Activated CD4-positive, CD25-positive, alpha-beta regulatory T cell treated with anti-CD3 and anti-CD28 coated beads, Interleukin-2, amount 50 U/mL, for 16 hours (primary cell): ENCODE measurements around the gene PREX1.
"Not testable (repeated sequence)": the region's sequence is repeated elsewhere in the genome, so short reads cannot be mapped to it uniquely, and the experiment has no call there.

Source experiments
- DNase-seq: peaks from one replicate; pipeline ENCODE4 v3.0.0-alpha.2; 2020; ENCODE audit warnings: low read depth, low spot score

PREX1 gene

DNA sequence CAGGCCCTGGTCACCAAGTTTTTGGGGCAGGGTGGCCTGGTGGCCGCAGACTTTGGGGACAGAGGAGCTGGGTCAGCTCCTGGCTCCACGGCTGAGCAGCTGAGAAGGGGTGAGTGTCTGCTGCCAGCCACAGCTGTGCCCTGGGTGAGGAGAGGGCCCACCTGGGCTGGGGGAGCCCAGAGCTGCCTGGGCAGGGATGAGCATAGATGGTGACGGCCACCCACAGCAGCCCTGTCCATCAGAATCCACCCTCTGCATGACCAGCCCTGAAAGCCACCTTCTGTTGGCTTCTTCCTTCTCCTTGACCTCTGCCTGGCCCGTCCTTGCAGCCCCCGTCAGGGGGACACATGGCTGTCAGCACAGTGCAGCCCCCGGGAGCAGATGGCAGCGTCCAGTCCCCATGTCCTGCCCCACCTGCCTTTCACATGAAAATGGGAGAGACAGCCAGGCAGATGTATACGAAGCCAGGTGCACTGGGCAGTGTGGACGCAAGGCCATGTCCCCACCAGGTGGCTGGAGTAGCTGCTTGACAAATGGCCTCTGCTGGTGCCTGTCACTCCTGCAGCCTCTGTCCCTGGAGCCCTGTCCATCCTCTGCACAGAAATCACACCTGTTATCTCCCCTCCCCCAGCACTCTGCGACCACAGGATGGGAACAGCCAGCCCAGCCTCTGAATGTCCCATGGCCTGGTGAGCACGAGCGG is 220.8 kb downstream of the PREX1 start:
- no peak for DNase-seq

DNA sequence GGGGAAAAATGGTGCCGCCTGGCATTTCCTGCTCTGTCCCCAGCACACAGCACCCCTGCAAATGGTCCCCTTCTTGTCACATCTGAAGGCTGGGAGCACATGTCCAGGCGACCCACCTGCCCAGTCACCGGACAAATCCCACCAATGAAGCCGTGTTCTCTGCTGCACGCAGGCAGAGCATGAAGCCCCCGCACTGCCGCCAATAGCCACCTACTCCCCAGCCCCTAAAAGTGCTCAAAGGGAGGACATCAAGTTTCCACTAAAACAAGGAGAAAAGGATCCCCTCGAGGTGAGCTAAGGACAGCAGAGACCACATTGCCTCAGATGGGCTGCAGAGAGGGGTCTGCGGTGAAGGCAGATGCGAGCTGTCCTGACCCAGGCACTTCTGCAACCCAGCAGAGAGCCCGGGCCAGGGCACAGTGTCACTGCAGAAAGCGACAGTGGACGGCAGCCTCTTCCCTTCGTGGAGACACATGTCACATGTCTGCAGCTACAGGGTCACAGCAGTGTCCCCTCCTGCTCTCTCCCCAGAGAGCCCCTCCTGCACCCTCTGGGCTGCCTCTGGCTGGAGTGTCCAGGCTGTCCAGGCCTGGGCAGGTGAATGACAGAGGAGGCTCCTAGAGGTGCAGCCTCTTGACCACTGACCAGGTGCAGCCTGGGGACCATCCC is 221.5 kb downstream of the PREX1 start:
- DNase-seq: no peak

DNA sequence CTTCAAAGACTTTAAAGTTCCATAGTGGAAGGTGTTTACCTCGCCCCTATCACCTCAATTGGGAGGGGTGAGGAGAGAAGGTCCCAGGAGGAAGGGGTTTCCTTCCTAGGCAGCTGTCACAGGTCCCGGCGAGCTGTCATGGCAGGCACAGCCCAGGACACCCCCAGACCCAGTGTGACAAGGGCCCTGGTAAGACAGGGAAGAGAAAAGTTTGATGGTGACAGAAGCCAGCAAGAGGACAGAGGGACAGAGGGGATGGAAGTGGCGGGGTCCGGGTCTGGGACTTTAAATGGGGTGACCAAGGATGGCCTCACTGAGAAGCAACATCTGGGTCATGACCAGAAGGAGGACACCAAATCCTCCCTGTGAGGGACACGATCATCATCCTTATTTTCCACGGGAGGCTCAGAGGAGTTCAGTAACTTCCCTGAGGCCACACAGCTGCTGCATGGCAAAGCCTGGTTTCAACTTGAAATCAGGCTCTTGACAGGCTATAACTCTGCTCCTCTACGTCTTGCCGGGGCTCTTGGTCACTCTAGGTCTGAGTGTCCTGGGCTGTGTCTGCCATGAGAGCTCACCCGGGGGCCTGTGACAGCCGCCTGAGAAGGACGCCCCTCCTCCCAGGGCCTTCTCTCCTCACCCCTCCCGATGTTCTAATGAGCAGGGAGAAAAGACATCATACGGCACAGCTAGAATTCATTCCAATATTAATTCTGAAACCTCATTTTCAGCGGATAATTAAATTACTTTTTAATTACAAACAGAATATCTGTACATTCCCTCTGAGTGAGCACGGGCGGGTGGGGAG is 222.2 kb downstream of the PREX1 start:
- no peak for DNase-seq

DNA sequence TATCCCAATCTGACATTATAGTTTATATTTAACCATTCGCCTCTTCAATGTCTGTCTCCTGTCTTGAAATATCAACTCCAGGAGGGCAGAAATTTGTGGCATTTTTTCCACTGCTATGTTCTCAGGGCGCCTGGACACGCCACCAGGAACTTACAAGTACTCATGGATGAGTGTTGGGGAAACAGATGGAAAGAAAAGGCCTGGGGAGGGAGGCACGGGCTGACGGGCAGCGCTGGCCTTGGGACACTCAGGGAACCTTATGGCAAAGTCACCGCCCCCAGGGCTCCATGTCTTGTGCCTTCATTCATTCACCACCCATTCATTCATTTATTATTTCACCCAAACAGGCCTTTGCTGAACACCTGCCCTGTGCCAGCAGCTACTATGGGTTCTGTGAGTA is 222.9 kb downstream of the PREX1 start:
- DNase-seq: no peak

DNA sequence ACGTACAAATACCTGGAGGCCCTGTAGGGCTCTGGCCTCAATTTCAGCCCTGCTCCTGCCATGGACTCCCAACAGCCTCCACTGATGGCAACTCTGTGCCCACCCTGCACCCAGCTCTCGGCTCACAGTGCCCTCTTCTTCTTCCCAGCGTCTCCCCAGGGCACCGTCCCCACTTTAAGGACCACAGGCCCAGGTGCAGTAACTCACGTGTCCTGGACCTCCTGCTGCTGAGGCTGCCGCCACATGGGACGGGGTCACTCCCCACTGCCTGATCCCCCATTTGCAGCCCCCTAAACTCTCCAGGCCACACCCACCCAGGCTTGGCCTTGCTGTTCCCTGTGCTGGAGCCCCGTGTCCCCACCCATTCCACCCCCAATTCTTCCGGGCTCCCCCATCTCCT is 223.4 kb downstream of the PREX1 start:
- no peak for DNase-seq

DNA sequence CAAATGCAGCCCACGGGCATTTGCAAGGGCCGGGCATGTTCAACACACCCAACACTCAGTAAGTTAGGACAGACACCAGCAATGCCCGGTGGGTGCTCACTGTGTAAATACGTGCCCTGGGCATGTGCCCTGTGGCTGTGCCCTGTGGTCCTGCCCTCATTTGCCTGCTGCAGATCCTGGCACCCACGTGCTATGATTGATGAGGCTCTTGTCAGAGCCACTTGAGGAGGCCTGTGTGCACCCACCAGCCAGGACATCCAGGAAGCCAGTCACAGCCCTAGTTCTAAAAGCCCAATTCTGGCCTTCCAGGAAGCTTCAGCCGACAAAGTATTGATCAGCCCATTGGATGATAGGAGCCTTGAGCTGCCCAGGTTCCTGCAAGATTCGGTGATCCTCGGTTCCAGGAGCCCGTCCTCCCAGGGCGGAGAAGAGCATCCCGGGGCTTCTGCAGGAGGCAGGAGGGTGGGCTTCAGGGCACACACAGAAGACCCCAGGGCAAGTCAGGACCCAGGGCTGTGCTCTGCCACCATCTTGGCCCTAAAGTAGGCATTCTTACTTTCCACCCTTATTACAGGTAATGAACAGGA is 223.9 kb downstream of the PREX1 start:
- no peak for DNase-seq

DNA sequence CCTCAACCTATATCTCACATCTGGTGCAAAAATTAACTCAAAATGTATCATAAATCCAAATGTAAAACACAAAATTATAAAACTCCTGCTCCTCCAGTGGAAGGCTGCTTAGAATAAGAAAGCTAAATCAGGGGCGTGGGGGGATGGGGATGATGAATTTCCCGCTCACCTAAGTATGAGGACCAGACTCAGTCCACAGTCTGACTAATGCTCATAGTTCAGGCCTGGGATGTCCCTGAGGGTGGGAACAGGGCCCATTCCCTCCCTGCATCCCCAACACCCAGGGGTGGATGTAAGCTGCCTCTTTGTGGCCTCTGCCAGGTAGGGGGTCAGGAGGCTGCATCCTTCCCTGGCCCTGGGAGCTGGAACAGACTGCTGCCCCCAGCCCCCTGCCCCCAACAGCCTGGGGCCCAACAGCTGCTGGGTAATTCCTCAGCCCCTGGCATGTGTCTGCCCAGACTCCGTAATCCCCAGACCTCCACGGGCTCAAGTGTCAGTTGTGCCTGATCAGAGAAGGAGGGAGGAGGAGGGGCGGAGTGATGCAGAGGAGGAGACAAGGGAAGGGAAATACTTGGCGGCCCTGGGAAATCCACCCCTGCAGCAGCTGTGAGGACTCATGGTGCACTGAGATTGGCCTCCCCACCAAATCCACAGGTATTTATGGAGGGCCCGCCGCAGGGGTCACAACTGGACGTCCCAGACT is 224.5 kb downstream of the PREX1 start:
- DNase-seq: no peak

DNA sequence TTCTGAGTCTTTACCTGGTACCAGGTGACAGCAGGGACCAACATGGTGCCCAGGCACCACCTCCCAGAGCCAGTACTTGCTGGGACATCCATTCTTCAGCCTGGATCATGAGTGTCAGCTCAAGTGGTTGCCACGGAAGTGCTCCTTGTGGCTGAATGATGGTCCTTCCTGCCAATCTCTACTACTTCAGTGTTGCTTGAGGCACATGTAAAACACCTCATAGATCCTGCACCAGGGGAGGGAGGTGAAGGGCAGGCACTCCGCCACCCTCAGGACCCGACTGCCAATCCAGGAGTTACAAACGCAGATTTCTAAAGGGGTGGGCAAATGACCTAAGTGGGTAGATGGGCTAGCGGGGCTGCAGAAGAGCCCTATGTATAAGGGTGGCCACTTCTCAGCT is 226.0 kb downstream of the PREX1 start:
- DNase-seq: no peak

DNA sequence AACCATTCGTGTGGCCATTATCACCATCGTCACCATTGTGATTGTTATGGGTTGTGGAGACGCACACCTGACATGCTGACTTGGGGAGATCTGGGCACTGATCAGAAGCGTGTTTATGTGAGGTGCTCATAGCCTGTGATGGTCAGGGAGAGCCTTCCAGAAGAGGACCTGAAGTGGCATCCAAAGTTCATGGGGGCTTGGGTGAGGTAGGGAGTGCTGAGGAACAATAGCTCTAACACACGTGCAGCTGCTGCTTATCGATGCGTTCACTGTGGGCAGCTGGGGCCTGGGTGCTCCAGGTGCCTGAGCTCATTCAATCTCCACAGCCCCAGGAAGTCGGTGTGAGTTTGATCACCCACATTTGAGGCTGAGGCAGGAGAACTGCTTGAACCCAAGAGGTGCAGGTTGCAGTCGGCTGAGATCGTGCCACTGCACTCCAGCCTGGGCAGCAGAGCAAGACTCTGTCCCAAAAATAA is 227.3 kb downstream of the PREX1 start:
- no peak for DNase-seq

DNA sequence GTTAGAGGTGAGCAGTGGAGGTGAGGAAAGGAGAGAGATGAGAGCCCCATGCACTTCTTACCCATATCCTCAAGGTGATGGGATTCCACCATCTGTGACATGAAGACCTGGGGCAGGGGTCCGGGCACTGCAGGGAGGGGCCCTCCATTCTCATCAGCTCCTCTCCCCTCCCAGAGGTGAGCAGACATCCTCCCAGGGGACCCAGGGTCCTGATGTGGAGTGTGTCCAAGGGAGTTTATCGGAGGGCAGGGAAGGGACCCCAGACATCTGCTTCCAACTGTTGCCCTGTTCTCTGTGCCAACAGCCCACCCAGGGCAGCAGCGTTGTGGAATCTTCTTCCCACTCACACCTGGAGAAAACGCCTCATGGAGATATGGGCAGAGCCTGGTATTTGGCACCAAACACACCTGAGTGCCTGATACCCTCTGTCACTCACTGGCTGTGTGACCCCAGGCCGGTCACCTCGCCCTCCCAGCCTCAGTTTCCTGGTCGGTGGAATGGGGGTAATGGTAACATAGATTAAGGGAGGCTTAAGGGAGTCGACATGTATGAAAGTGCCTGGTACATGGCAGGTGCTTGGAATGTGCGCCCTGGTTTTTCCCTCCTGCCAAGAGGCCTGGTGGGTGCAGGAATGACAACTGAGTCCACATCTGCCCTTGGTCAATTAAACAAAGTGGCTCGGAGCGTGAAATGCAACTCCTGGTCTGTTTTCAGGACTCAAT is 227.9 kb downstream of the PREX1 start:
- DNase-seq: no peak

DNA sequence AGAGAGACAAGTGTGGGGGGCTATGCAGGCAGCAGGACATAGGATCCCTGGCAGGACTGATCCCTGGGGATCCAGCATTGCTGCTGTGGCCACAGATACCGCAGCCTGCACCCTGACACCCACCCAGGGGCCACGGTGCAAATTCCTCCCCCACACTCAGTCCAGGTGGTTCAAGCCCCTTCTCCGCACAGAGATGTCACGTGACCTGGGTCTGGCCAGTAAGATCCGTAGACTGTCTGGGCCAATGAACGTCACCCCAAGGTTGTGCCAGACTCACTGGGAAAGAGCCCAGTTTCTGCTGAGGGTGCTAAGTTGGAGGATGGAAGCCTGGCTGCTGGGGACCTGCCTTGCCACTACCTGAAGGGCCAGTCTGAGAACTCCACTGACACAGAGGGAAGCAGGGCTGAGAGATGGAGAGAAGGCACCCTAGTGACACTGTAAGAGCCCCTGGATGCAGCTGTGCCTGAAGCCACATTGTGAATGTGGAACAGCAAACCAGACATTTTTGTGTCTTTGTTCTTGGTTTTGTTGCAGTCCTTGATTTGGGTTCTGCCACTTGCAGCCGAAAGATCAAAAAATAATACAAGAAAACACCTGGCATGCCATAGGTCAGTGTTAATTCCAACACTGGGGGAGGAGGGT is 228.6 kb downstream of the PREX1 start:
- no peak for DNase-seq

DNA sequence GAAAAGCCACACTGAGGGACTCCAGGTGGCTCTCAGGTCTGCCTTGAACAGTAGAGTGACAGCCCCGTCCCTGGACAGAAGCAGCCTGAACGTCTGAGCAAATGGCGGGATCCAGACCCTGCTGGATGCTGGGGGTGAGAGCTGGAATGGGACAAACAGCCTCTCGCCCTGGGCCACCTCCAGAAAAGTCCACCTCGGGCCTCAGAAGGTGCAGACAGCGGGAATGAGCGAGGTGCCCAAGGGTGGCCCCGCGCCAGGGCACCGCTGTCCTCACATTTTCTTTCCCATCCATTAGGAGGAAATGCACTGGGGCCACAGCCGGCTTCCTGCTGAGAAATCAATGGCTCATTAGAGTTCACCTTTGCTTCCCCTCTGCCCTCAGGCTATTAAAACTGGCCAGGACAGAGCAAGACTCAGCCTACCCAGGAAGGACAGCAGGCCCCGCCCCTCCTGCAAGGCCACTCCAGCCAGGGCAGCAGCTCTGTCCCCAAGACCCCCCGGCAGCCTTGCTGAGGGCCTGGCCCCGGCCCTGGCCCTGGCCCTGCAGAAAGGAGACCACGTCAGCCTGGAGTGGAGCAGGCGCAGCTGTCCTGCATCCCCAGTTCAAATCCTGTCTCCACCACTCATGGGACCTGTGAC is 229.4 kb downstream of the PREX1 start:
- not testable (repeated sequence) for DNase-seq

DNA sequence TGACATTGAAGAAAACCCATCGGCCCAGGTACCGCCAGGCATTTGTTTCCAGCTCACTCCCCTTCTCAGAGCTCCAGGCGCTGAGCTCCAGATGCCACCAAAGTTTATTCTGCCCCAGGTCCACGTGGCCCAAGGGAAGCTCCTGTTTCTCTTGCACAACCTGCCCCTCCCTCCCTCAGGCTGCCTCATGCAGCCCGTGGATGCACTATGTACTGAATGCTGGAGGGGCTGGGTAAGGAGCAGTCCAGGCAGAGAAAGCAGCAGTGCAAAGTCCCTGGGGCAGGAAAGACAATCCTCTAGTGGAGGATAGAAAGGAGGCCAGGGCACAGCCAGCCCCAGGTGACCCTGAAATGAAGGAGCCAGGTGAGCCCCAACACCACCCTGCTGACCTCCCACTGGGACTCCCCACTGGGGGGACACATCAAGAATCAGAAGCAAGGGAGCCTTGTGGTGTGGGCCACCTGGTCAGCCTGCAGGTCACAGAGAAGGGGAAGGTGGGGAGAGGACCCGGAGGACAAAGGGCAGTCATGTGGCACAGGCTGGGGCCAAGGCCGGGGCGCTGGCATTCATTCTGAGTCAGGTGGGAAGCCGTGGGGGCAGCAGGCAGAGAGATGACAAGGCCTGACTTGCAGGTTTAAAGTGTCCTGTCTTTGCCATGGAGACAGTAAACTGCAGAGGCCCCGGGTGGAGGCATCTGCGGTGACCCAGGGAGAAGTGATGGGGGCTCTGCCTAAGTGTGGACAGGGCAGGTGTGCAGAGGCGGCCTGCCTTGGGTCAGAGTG is 230.1 kb downstream of the PREX1 start:
- DNase-seq: no peak

DNA sequence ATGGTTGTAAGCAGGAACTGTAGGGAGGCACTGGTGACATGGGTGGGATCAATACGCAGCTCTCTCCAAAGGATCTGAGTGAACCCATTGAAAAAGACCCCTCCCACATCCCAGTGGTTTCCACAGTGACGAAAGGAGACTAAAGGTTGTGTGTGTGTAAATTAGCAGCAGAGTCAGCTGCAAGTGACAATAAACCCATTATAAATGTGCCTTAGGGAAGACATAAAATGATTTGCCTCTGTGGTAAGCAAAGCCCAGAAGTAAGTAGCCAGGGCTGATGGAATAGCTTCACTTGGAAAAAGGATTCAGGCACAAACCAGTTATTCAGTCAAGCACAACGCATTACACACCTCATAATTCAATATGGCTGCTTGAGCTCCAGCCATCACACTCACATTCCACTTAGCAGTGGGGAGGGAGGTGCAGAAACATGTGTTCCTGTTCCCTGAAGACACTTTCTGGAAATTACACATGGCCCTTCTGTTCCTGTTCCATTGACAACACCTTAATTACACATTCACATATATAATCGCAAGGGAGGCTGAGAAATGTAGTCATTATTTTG is 231.4 kb downstream of the PREX1 start:
- no peak for DNase-seq

DNA sequence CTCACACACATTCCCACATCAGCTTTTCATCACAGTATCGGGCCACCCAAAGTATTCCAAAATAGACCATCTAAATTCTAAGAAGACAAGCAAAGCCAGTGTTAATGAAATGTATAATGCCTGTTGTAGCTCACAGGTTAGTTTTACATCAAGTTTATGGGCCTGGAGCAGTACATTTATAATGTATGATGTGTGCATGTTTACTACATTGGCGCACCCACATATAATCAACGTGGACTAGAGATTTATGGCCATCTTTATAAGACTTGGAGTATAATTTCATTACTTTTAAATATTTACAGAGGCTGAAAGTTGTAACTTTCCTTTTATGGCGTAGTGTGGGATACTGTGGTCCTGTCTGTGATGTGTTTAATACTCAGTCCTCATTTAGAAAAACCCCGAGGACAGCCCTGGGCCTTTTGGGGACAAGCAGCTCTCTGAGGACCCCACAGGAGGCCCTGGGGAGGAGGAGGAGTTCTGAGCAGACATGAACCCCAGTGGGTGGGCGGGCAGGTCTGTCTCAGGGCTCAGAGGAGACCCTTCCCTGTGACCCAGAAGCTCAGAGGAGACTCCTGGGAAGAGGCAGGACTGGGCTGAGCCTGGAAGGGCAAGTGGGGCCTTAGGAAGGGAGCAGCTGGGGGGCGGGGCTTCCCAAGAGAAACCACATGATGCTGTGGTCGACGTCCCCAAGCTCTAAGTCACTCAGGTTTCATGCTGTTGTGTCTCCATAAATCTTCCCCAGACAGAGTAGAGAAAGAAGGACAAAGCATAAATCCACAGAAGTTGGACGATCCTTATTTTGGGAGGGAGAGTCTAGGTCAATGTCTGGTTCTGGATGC is 232.1 kb downstream of the PREX1 start:
- DNase-seq: no peak

DNA sequence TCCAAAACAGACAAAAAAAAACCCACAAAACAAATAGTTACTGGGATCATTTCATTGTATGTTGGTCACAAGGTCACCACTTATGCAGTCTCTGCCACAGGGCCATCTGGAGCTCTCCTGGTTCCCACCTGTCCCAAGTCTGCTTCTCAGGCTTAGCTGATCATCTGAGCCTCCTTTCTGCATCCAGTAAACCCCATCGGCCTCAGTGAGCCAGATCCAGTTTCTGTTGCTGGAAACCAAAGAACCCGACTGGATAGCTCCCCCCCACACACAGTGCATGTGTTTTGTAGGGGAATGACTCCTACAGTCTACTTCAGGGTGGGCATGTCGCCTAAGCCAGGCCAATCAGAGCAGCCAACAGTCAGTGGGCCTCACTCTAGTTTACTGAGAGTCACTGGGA is 233.3 kb downstream of the PREX1 start:
- no peak for DNase-seq

DNA sequence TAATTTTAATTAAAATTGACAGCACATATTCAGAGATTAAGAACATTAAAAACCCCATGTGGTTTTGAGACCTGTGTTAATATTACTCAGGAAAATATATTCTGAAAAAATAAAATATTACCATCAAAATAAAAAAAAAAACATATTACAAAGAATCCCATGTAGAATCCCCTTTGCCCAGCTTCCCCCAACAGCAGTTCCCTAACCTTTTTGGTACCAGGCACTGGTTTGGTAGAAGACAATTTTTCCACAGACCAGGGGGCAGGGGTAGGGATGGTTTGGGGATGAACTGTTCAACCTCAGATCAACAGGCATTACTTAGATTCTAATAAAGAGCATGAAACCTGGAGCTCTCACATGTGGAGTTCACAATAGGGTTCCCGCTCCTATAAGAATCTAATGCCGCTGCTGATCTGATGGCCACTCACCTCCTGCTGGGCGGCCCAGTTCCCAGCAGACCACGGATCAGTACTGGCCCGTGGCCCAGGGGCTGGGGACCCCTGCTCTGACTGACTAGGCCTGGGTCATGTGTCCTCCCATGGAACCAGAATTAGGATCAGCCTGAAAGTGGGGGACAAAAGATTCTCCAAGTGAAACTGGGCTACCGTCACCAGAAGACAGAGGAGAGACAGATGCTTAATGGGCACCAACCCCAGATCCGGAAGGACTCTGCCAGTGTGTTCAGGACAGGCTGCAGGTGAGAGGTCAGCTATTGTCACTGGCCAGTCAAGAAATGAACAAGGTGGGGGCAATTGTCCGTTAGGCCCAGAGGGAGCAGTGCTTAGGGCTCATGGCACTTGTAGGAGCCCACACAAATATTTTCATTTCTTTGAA is 235.5 kb downstream of the PREX1 start:
- DNase-seq: no peak
